ENCODE measurements around the gene DENND1A. TPM values are rescaled to one million over a fixed set of nuclear protein-coding genes. Genes with fewer than 3 reads are reported as not detected.

Gene DENND1A
- total and polyA plus RNA-seq, 2 experiments from 2014 or later: 13.1 to 28.7 TPM

GRCh38 chr9:123745451-123745850 lies 184.5 kb downstream of the DENND1A start:
- Histone ChIP-seq H3K79me2 (replicated peaks; ENCODE audit: insufficient read depth) (no peaks in the 10 kb centered on the region; the same call in 1 of the 2 replicates), H2AFZ (no peak overlapping the region), H3K4me2 (no peak overlapping the region), H3K9me2 (ENCODE audit: insufficient read depth) (no peaks in the 10 kb centered on the region), H3K27ac (ENCODE audit: low read depth) (no peak overlapping the region), H3K27me3 (ENCODE audit: insufficient read depth) (no peaks in the 10 kb centered on the region), H3K4me3 (no peak overlapping the region), H3F3A (replicated peaks; ENCODE audit: low read depth) (no peaks in the 10 kb centered on the region), H4K20me1 (replicated peaks; ENCODE audit: insufficient read depth) (0 out of 2 replicates have a peak, but pooled peaks cover 4% of the 10 kb centered on the region), H3K4me1 (ENCODE audit: insufficient read depth) (peaks cover 22% of the 10 kb centered on the region), H3K36me3 (ENCODE audit: insufficient read depth) (no peaks in the 10 kb centered on the region)
- no peaks in the 10 kb centered on the region for H3K36me3 Mint-ChIP-seq (ENCODE audit: low read depth)
- DNase-seq (ENCODE audit: low spot score) (no peak), ATAC-seq (no peak)
- H3K9me3 Mint-ChIP-seq: no peaks in the 10 kb centered on the region
- no peak overlapping the region for H3K4me3 Mint-ChIP-seq
- H3K4me1 Mint-ChIP-seq: peaks cover 33% of the 10 kb centered on the region
- TF ChIP-seq CREB1 (CRISPR knock-in tag; IDR thresholded peaks at IDR 0.05; ENCODE audit: low read depth) (no peak), ZNF462 (CRISPR knock-in tag; IDR thresholded peaks at IDR 0.05) (no peak), STAT1 (IDR thresholded peaks at IDR 0.05; ENCODE audit: unreplicated experiment) (no peak), POLR2AphosphoS5 (IDR thresholded peaks at IDR 0.05; ENCODE audit: low read depth) (no peak), EZH2phosphoT487 (IDR thresholded peaks at IDR 0.05; ENCODE audit: unreplicated experiment) (no peak), NANOG (IDR thresholded peaks at IDR 0.05; ENCODE audit: borderline replicate concordance) (no peak)
- TF ChIP-seq, protein P1, sequence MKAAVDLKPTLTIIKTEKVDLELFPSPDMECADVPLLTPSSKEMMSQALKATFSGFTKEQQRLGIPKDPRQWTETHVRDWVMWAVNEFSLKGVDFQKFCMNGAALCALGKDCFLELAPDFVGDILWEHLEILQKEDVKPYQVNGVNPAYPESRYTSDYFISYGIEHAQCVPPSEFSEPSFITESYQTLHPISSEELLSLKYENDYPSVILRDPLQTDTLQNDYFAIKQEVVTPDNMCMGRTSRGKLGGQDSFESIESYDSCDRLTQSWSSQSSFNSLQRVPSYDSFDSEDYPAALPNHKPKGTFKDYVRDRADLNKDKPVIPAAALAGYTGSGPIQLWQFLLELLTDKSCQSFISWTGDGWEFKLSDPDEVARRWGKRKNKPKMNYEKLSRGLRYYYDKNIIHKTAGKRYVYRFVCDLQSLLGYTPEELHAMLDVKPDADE (IDR thresholded peaks at IDR 0.05): no peak
- no peaks in the 10 kb centered on the region for H3K27me3 Mint-ChIP-seq (ENCODE audit: insufficient read depth, low read depth, poor library complexity)
- H3K27ac Mint-ChIP-seq: no peak overlapping the region
